HepG2 (cell line): ENCODE measurements around the gene FAM20C. TPM values are rescaled to one million over a fixed set of nuclear protein-coding genes. Genes with fewer than 3 reads are reported as not detected.

Source experiments
- ERF ChIP-seq: IDR thresholded peaks from 2 replicates; pipeline ENCODE4 v1.6.1; 2018; ENCODE audit warnings: missing biosample characterization, missing genetic modification reagents
- GMEB2 ChIP-seq: IDR thresholded peaks from 2 replicates; pipeline ENCODE4 v1.6.1; 2016; ENCODE audit warnings: missing biosample characterization, missing genetic modification reagents, low read depth
- IKZF4 ChIP-seq: sonication (generic); formaldehyde crosslinking; IDR thresholded peaks from 2 replicates; pipeline ENCODE4 v1.5.1; 2020; ENCODE audit warnings: borderline replicate concordance, mild to moderate bottlenecking, low read depth, missing genetic modification reagents; ENCODE audit errors: not compliant biosample characterization
- MAF1 ChIP-seq: sonication (generic); formaldehyde crosslinking; IDR thresholded peaks from 2 replicates; pipeline ENCODE4 v1.5.0; 2020; ENCODE audit warnings: missing genetic modification reagents, borderline replicate concordance
- PHF20 ChIP-seq: sonication (generic); formaldehyde crosslinking; IDR thresholded peaks from 2 replicates; pipeline ENCODE4 v1.5.0; 2020; ENCODE audit warnings: mild to moderate bottlenecking, missing genetic modification reagents
- RELA ChIP-seq: sonication (generic); formaldehyde crosslinking; IDR thresholded peaks from 2 replicates; pipeline ENCODE4 v1.4.0; 2020; ENCODE audit warnings: missing genetic modification reagents
- SNAI1 ChIP-seq: sonication (generic); formaldehyde crosslinking; IDR thresholded peaks from 2 replicates; pipeline ENCODE4 v1.5.0; 2020; ENCODE audit warnings: mild to moderate bottlenecking, missing genetic modification reagents, borderline replicate concordance
- ZNF101 ChIP-seq: sonication (generic); formaldehyde crosslinking; IDR thresholded peaks from 2 replicates; pipeline ENCODE4 v1.4.0; 2020; ENCODE audit warnings: mild to moderate bottlenecking, low read depth, missing genetic modification reagents, borderline replicate concordance
- ZNF24 ChIP-seq: fragments of 450-650 bp; IDR thresholded peaks from 2 replicates; pipeline ENCODE4 v1.6.1; 2017; ENCODE audit warnings: antibody characterized with exemption, mild to moderate bottlenecking
- ZNF292 ChIP-seq: sonication (generic); formaldehyde crosslinking; IDR thresholded peaks from 2 replicates; pipeline ENCODE4 v1.8.1; 2022; ENCODE audit warnings: mild to moderate bottlenecking, low read depth, missing genetic modification reagents, borderline replicate concordance
- ZNF451 ChIP-seq: sonication (generic); formaldehyde crosslinking; IDR thresholded peaks from 2 replicates; pipeline ENCODE4 v1.5.0; 2020; ENCODE audit warnings: mild to moderate bottlenecking, missing genetic modification reagents
- ZNF646 ChIP-seq: sonication (generic); formaldehyde crosslinking; IDR thresholded peaks from 2 replicates; pipeline ENCODE4 v1.9.0; 2021; ENCODE audit warnings: mild to moderate bottlenecking, missing genetic modification reagents
- ZNF768 ChIP-seq: sonication (generic); formaldehyde crosslinking; IDR thresholded peaks from 2 replicates; pipeline ENCODE4 v1.4.0; 2020; ENCODE audit warnings: missing genetic modification reagents
- ZSCAN31 ChIP-seq: sonication (generic); formaldehyde crosslinking; IDR thresholded peaks from 2 replicates; pipeline ENCODE4 v1.5.0; 2020; ENCODE audit warnings: low read depth, mild to moderate bottlenecking, missing genetic modification reagents
- polyA plus RNA-seq, 8 experiments: library from polyadenylated mRNA; depleted of rRNA in 3 of 8; stranded (reverse) in 7 of 8; unstranded in 1 of 8; fragments of >200 nt; fragmentation: Illumina TruSeq in 4 of 8; extraction: Trizol in 4 of 8; gene quantifications; 2 replicates each; pipeline versions ENCODE4 v1.2.1 to v1.2.3, GENCODE V29; 2011 to 2016; ENCODE audit warnings: low read depth in 4 of 8, missing spikeins in 1 of 8, mixed read lengths in 1 of 8; ENCODE audit not compliant: insufficient read depth in 1 of 8
- total RNA-seq, 5 experiments: library from RNA; depleted of rRNA; stranded (reverse); fragments of >200 nt; fragmentation: Illumina TruSeq; extraction: Trizol; gene quantifications; 2 replicates each; pipeline ENCODE4 v1.2.3, GENCODE V29; 2016; ENCODE audit warnings: low read depth in 1 of 5
- TF ChIP-seq, protein P1 (sequence below): sonication (generic); formaldehyde crosslinking; IDR thresholded peaks from 2 replicates; pipeline ENCODE4 v1.4.0; 2020; ENCODE audit warnings: missing genetic modification reagents, mild to moderate bottlenecking, borderline replicate concordance
- TF ChIP-seq, protein P2 (sequence below): sonication (generic); formaldehyde crosslinking; IDR thresholded peaks from 2 replicates; pipeline ENCODE4 v1.4.0; 2020; ENCODE audit warnings: mild to moderate bottlenecking, low read depth, missing genetic modification reagents

The FAM20C gene
- total and polyA plus RNA-seq, 2 of the 13 experiments (the other 11 are each of a cell fraction or from before 2014, with no cell fraction given) = 11.9 to 19.9 TPM

- TF ChIP-seq, protein P1, sequence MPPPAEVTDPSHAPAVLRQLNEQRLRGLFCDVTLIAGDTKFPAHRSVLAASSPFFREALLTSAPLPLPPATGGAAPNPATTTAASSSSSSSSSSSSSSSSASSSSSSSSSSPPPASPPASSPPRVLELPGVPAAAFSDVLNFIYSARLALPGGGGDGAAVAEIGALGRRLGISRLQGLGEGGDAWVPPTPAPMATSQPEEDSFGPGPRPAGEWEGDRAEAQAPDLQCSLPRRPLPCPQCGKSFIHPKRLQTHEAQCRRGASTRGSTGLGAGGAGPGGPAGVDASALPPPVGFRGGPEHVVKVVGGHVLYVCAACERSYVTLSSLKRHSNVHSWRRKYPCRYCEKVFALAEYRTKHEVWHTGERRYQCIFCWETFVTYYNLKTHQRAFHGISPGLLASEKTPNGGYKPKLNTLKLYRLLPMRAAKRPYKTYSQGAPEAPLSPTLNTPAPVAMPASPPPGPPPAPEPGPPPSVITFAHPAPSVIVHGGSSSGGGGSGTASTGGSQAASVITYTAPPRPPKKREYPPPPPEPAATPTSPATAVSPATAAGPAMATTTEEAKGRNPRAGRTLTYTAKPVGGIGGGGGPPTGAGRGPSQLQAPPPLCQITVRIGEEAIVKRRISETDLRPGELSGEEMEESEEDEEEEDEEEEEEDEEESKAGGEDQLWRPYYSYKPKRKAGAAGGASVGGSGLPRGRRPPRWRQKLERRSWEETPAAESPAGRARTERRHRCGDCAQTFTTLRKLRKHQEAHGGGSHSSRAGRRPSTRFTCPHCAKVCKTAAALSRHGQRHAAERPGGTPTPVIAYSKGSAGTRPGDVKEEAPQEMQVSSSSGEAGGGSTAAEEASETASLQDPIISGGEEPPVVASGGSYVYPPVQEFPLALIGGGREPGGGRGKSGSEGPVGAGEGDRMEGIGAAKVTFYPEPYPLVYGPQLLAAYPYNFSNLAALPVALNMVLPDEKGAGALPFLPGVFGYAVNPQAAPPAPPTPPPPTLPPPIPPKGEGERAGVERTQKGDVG (CRISPR knock-in tag) = peak; percentile 97
- TF ChIP-seq ZSCAN31 (CRISPR knock-in tag) = peak; percentile 28; the same call in 1 of the 2 replicates
- TF ChIP-seq ZNF451 (CRISPR knock-in tag) = no peak
- no peak for TF ChIP-seq ZNF101
- TF ChIP-seq, protein P2, sequence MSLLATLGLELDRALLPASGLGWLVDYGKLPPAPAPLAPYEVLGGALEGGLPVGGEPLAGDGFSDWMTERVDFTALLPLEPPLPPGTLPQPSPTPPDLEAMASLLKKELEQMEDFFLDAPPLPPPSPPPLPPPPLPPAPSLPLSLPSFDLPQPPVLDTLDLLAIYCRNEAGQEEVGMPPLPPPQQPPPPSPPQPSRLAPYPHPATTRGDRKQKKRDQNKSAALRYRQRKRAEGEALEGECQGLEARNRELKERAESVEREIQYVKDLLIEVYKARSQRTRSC (CRISPR knock-in tag) = no peak
- TF ChIP-seq ZNF292 (CRISPR knock-in tag) = peak; percentile 74; the same call in 1 of the 2 replicates
- TF ChIP-seq ZNF24 = no peak
- no peak for TF ChIP-seq GMEB2 (CRISPR knock-in tag)
- TF ChIP-seq ZNF646 = no peak
- no peak for TF ChIP-seq SNAI1 (CRISPR knock-in tag)
- TF ChIP-seq ERF (CRISPR knock-in tag) = peak; percentile 90
- TF ChIP-seq RELA (CRISPR knock-in tag) = no peak
- TF ChIP-seq ZNF768 (CRISPR knock-in tag) = no peak
- no peak for TF ChIP-seq PHF20 (CRISPR knock-in tag)
- peak; percentile 54 for TF ChIP-seq IKZF4 (CRISPR knock-in tag)
- TF ChIP-seq MAF1 (CRISPR knock-in tag) = no peak
Measured at GRCh38 chr7:234708-235553, 42.6 kb downstream of the FAM20C start (continued).
